H1 (cell line): ENCODE data around the gene ITGB5. TPM values are rescaled to one million over a fixed set of nuclear protein-coding genes. Genes with fewer than 3 reads are reported as not detected.

Source experiments
- CTCF ChIA-PET: fragments of 300-600 bp; sonication (Branson Sonifier 250); formaldehyde crosslinking; loops from one replicate; lab custom pipeline; 2021; ENCODE audit not compliant: partially characterized antibody; lab: Charles Lee
- POLR2A ChIA-PET: fragments of 300-600 bp; sonication (Branson Sonifier 250); formaldehyde crosslinking; loops from one replicate; lab custom pipeline; 2021; ENCODE audit warnings: inconsistent platforms; ENCODE audit not compliant: partially characterized antibody; lab: Charles Lee
- DNase-seq, 2 experiments: peaks; one replicate each; pipeline versions ENCODE4 v3.0.0 to v3.0.0-alpha.2; 2010 to 2022; ENCODE audit warnings: low spot score in 2 of 2, low read depth in 1 of 2, mixed read lengths in 1 of 2
- FAIRE-seq: peaks from 2 replicates; lab custom pipeline; 2011; peaks lifted over from hg19 to GRCh38; lab: Jason Lieb, UNC
- H2AFZ ChIP-seq: 2 replicates; pipeline ENCODE4 v1.8.1; 2012; ENCODE audit warnings: low read length, inconsistent platforms
- H2AK5ac ChIP-seq: 2 replicates; pipeline ENCODE4 v1.6.1; 2013; ENCODE audit warnings: low read depth, low read length
- H2BK120ac ChIP-seq: replicated peaks from 2 replicates; pipeline ENCODE3; 2013; ENCODE audit warnings: low read depth, low read length, inconsistent platforms
- H2BK12ac ChIP-seq: 2 replicates; pipeline ENCODE4 v1.6.1; 2013; ENCODE audit warnings: low read depth, low read length
- H2BK15ac ChIP-seq: 2 replicates; pipeline ENCODE4 v1.6.1; 2013; ENCODE audit warnings: low read length
- H2BK20ac ChIP-seq: 2 replicates; pipeline ENCODE4 v1.6.1; 2013; ENCODE audit warnings: low read length
- H2BK5ac ChIP-seq: 2 replicates; pipeline ENCODE4 v1.6.1; 2013; ENCODE audit warnings: low read depth, low read length
- H3K14ac ChIP-seq: 2 replicates; pipeline ENCODE4 v1.6.1; 2013; ENCODE audit warnings: inconsistent platforms; ENCODE audit not compliant: insufficient read length
- H3K18ac ChIP-seq: 2 replicates; pipeline ENCODE4 v1.6.1; 2013; ENCODE audit warnings: low read length; ENCODE audit errors: extremely low read depth
- H3K23ac ChIP-seq: 2 replicates; pipeline ENCODE4 v1.6.1; 2013; ENCODE audit warnings: inconsistent platforms; ENCODE audit not compliant: insufficient read length
- H3K23me2 ChIP-seq: 2 replicates; pipeline ENCODE4 v1.6.1; 2013; ENCODE audit warnings: low read depth, low read length
- H3K27ac ChIP-seq: 2 replicates; pipeline ENCODE4 v1.6.1; 2011; ENCODE audit warnings: low read depth, low read length, inconsistent platforms
- H3K27me3 ChIP-seq, 4 experiments: replicated peaks in 1 of 4; 1 replicate in 1 of 4; 2 replicates in 3 of 4; pipeline versions ENCODE4 v1.6.1 to v1.8.1; 2011 to 2013; ENCODE audit warnings: low read length in 3 of 4, mild to moderate bottlenecking in 3 of 4, inconsistent platforms in 2 of 4, mixed read lengths in 2 of 4, moderate library complexity in 1 of 4; ENCODE audit not compliant: control insufficient read depth in 3 of 4, insufficient read depth in 3 of 4; ENCODE audit errors: extremely low read depth in 1 of 4
- H3K36me3 ChIP-seq, 4 experiments: 2 replicates each; pipeline versions ENCODE4 v1.6.1 to v1.8.1; 2011 to 2013; ENCODE audit warnings: mild to moderate bottlenecking in 4 of 4, low read length in 3 of 4, moderate library complexity in 2 of 4, control low read depth in 1 of 4, inconsistent platforms in 1 of 4; ENCODE audit not compliant: insufficient read depth in 4 of 4, control insufficient read depth in 2 of 4
- H3K4ac ChIP-seq: replicated peaks from 2 replicates; pipeline ENCODE3; 2013; ENCODE audit warnings: low read length, low read depth, mixed read lengths, inconsistent platforms; ENCODE audit not compliant: insufficient read length
- H3K4me1 ChIP-seq, 4 experiments: replicated peaks in 1 of 4; 1 replicate in 1 of 4; 2 replicates in 3 of 4; pipeline versions ENCODE4 v1.6.1 to v1.8.1; 2011 to 2013; ENCODE audit warnings: low read length in 3 of 4, inconsistent platforms in 2 of 4, mixed read lengths in 1 of 4; ENCODE audit not compliant: insufficient read depth in 4 of 4, control insufficient read depth in 3 of 4
- H3K4me2 ChIP-seq, 2 experiments: 2 replicates each; pipeline versions ENCODE4 v1.6.1 to v1.8.1; 2011 to 2013; ENCODE audit warnings: low read depth in 2 of 2, low read length in 2 of 2, control low read depth in 1 of 2, inconsistent platforms in 1 of 2, mild to moderate bottlenecking in 1 of 2; ENCODE audit not compliant: insufficient read depth in 1 of 2
- H3K4me3 ChIP-seq, 4 experiments: fragments of 200-600, 300-600 bp in 1 of 4; sonication (generic), shearing (Covaris generic), sonication (Bioruptor Twin) in 1 of 4; 2 replicates each; pipeline versions ENCODE4 v1.5.1 to v1.8.1; 2011 to 2016; ENCODE audit warnings: low read length in 4 of 4, low read depth in 3 of 4, control low read depth in 2 of 4, inconsistent platforms in 2 of 4, mild to moderate bottlenecking in 2 of 4, mixed read lengths in 1 of 4, moderate library complexity in 1 of 4; ENCODE audit not compliant: insufficient read depth in 2 of 4; ENCODE audit errors: extremely low read depth in 1 of 4
- H3K56ac ChIP-seq: replicated peaks from 2 replicates; pipeline ENCODE3; 2013; ENCODE audit warnings: low read depth, mild to moderate bottlenecking, mixed read lengths, low read length, inconsistent platforms; ENCODE audit not compliant: insufficient read length
- H3K79me1 ChIP-seq: 2 replicates; pipeline ENCODE4 v1.6.1; 2013; ENCODE audit warnings: low read depth, low read length, control low read depth
- H3K79me2 ChIP-seq, 2 experiments: 2 replicates each; pipeline versions ENCODE4 v1.6.1 to v1.8.1; 2012 to 2013; ENCODE audit warnings: low read length in 2 of 2, mild to moderate bottlenecking in 2 of 2, inconsistent platforms in 1 of 2; ENCODE audit not compliant: insufficient read depth in 2 of 2, control insufficient read depth in 1 of 2
- H3K9ac ChIP-seq, 4 experiments: replicated peaks in 1 of 4; 1 replicate in 1 of 4; 2 replicates in 3 of 4; pipeline versions ENCODE4 v1.6.1 to v1.8.1; 2011 to 2013; ENCODE audit warnings: low read depth in 3 of 4, low read length in 3 of 4, control low read depth in 2 of 4, mild to moderate bottlenecking in 2 of 4, moderate library complexity in 2 of 4, inconsistent platforms in 1 of 4; ENCODE audit errors: extremely low read depth in 1 of 4
- H3K9me3 ChIP-seq, 2 experiments: 2 replicates each; pipeline versions ENCODE4 v1.6.1 to v1.8.1; 2012 to 2013; ENCODE audit warnings: mild to moderate bottlenecking in 2 of 2, moderate library complexity in 2 of 2, control low read depth in 1 of 2, inconsistent platforms in 1 of 2, low read depth in 1 of 2, low read length in 1 of 2, mixed read lengths in 1 of 2; ENCODE audit not compliant: insufficient read depth in 2 of 2
- H4K20me1 ChIP-seq, 2 experiments: replicated peaks in 1 of 2; 2 replicates each; pipeline versions ENCODE3 to v1.8.1; 2011 to 2013; ENCODE audit warnings: inconsistent platforms in 2 of 2, low read length in 2 of 2, mild to moderate bottlenecking in 1 of 2; ENCODE audit not compliant: insufficient read depth in 2 of 2, control insufficient read depth in 1 of 2
- H4K5ac ChIP-seq: 2 replicates; pipeline ENCODE4 v1.6.1; 2013; ENCODE audit warnings: low read length, low read depth, mixed read lengths, inconsistent platforms; ENCODE audit not compliant: insufficient read length
- H4K8ac ChIP-seq: 2 replicates; pipeline ENCODE4 v1.8.0; 2013; ENCODE audit warnings: mild to moderate bottlenecking, moderate library complexity, low read length, inconsistent platforms; ENCODE audit not compliant: insufficient read depth; ENCODE audit errors: extremely low read depth
- H4K91ac ChIP-seq: replicated peaks from 2 replicates; pipeline ENCODE3; 2013; ENCODE audit warnings: low read length, mixed read lengths, inconsistent platforms; ENCODE audit not compliant: insufficient read length
- BACH1 ChIP-seq: IDR thresholded peaks from 2 replicates; pipeline ENCODE4 v1.6.1; 2012; ENCODE audit warnings: low read length, improper control_type of control experiment
- BRCA1 ChIP-seq: IDR thresholded peaks from 2 replicates; pipeline ENCODE4 v1.6.1; 2012; ENCODE audit warnings: low read depth, low read length, improper control_type of control experiment
- CREB1 ChIP-seq: IDR thresholded peaks from 2 replicates; pipeline ENCODE4 v1.6.1; 2012; ENCODE audit warnings: inconsistent platforms
- JUN ChIP-seq: IDR thresholded peaks from 2 replicates; pipeline ENCODE4 v1.6.1; 2011; ENCODE audit warnings: low read depth, mild to moderate bottlenecking, improper control_type of control experiment, low read length
- POLR2AphosphoS5 ChIP-seq: IDR thresholded peaks from 2 replicates; pipeline ENCODE4 v1.6.1; 2011; ENCODE audit warnings: low read depth, low read length
- SP1 ChIP-seq: IDR thresholded peaks from 2 replicates; pipeline ENCODE4 v1.6.1; 2011; ENCODE audit warnings: low read depth, low read length
- SP2 ChIP-seq: IDR thresholded peaks from 2 replicates; pipeline ENCODE4 v1.6.1; 2012; ENCODE audit warnings: mild to moderate bottlenecking, low read length, inconsistent platforms
- WGBS, 2 experiments: shearing (Covaris generic) in 1 of 2; methylation state at CpG; one replicate each; pipeline versions ENCODE4 v1.1.6 to v1.1.7; 2013 to 2015; ENCODE audit warnings: low lambda C conversion rate in 2 of 2, mixed read lengths in 2 of 2, inconsistent platforms in 1 of 2, low coverage in 1 of 2, missing lambda C conversion rate in 1 of 2; ENCODE audit not compliant: insufficient replicate concordance in 2 of 2, insufficient coverage in 1 of 2, insufficient read length in 1 of 2; ENCODE audit errors: extremely low coverage in 1 of 2, missing lambda C conversion rate in 1 of 2; 5-methylcytosine and 5-hydroxymethylcytosine counted together
- polyA plus RNA-seq, 7 experiments: library from polyadenylated mRNA; depleted of rRNA in 3 of 7; stranded (reverse) in 5 of 7; unstranded in 2 of 7; fragments of >200 nt in 5 of 7; fragments of 200-250 nt in 2 of 7; gene quantifications; 1 replicate in 5 of 7; 2 replicates in 1 of 7; 4 replicates in 1 of 7; pipeline versions ENCODE4 v1.2.1 to v1.2.3, GENCODE V29; 2011 to 2013; ENCODE audit warnings: missing spikeins in 2 of 7, mixed read lengths in 2 of 7
- total RNA-seq: library from RNA; stranded (reverse); fragmentation: NEBNext Ultra II Directional; extraction: Animal tissue kit (Norgen Biotek cat#: 25700); gene quantifications from 2 replicates; pipeline ENCODE4 v1.2.1, GENCODE V29; 2021

ITGB5 gene
- total and polyA plus RNA-seq, 2 of the 8 experiments (the other 6 are each of a cell fraction or from before 2014, with no cell fraction given): 101 to 268 TPM

GRCh38 chr3:124714223-124714853 is 172.8 kb downstream of the ITGB5 start:
- TF ChIP-seq SP1 (no peak), BRCA1 (no peak), BACH1 (no peak), CREB1 (no peak), POLR2AphosphoS5 (no peak), SP2 (no peak), JUN (no peak)
- TF ChIP-seq, all 59 proteins: peak for 0
- no peak overlapping the region for H2AFZ ChIP-seq
- no peaks in the 10 kb centered on the region for H3K79me2 ChIP-seq
- FAIRE-seq (no peak), DNase-seq (no peak)
- H3K9me3 ChIP-seq: no peaks in the 10 kb centered on the region
- no peak overlapping the region for H2BK120ac ChIP-seq
- WGBS, 2 experiments: 88% methylated on average over 11 of the region's 11 CpGs; no CpG with 5 or more reads in 1 of the 2 experiments
- H3K14ac ChIP-seq: no peak overlapping the region
- CTCF ChIA-PET: interaction anchor here (0.6 to 0.7 kb wide), 2 partner anchors 14 to 1690 kb away, joined by 3 to 5 read pairs; no protein-coding TSS in a partner anchor
- H4K91ac ChIP-seq: no peak overlapping the region
- no peak overlapping the region for H3K18ac ChIP-seq
- no peak overlapping the region for H3K27ac ChIP-seq
- H4K20me1 ChIP-seq: no peaks in the 10 kb centered on the region
- no peak overlapping the region for H3K4ac ChIP-seq
- H3K4me1 ChIP-seq: no peaks in the 10 kb centered on the region
- H2BK12ac ChIP-seq: no peak overlapping the region; the same call in 1 of the 2 replicates
- H3K27me3 ChIP-seq: no peaks in the 10 kb centered on the region
- no peak overlapping the region for H3K9ac ChIP-seq
- H3K4me3 ChIP-seq: no peak overlapping the region
- H4K8ac ChIP-seq: no peak overlapping the region
- H3K23me2 ChIP-seq: no peaks in the 10 kb centered on the region
- POLR2A ChIA-PET: interaction anchor here (0.9 kb wide), 1 partner anchor 171 kb away, joined by 3 read pairs; no protein-coding TSS in a partner anchor
- H3K56ac ChIP-seq: no peak overlapping the region
- no peak overlapping the region for H2AK5ac ChIP-seq
- H3K23ac ChIP-seq: no peak overlapping the region
- no peak overlapping the region for H2BK20ac ChIP-seq
- no peak overlapping the region for H2BK15ac ChIP-seq
- no peak overlapping the region for H2BK5ac ChIP-seq
- no peaks in the 10 kb centered on the region for H3K79me1 ChIP-seq
- H3K4me2 ChIP-seq: no peak overlapping the region
- H4K5ac ChIP-seq: no peak overlapping the region
- no peaks in the 10 kb centered on the region for H3K36me3 ChIP-seq
